Transverse colon (tissue), 4 donors: ENCODE data around the gene PPFIA1. TPM values are rescaled to one million over a fixed set of nuclear protein-coding genes. Genes with fewer than 3 reads are reported as not detected.

Experiments used
- DNase-seq: peaks from one replicate; pipeline ENCODE4 v3.0.0-alpha.2; 2019
- H3K27ac ChIP-seq, 4 donors: fragments of 200-600 bp; sonication (generic); 2 replicates each; pipeline ENCODE4 v1.5.1; 2016 to 2018; ENCODE audit warnings: inconsistent platforms in 4 of 4
- H3K27me3 ChIP-seq: fragments of 200-600 bp; sonication (generic); 2 replicates; pipeline ENCODE4 v1.5.1; 2017; ENCODE audit warnings: inconsistent platforms
- H3K36me3 ChIP-seq, 4 donors: fragments of 200-600 bp; sonication (generic); 2 replicates each; pipeline ENCODE4 v1.5.1; 2017 to 2019; ENCODE audit warnings: inconsistent platforms in 4 of 4
- H3K4me1 ChIP-seq, 4 donors: fragments of 200-600 bp; sonication (generic); 2 replicates each; pipeline ENCODE4 v1.5.1; 2017 to 2020; ENCODE audit warnings: inconsistent platforms in 4 of 4
- H3K4me3 ChIP-seq, 4 donors: fragments of 200-600 bp; sonication (generic); 1 replicate in 1 of 4; 2 replicates in 3 of 4; pipeline versions ENCODE4 v1.5.1 to v1.6.1; 2017 to 2019; ENCODE audit warnings: inconsistent platforms in 4 of 4
- H3K9me3 ChIP-seq, 2 donors: fragments of 200-600 bp; sonication (generic); 2 replicates each; pipeline ENCODE4 v1.5.1; 2017 to 2019; ENCODE audit warnings: inconsistent platforms in 2 of 2
- EP300 ChIP-seq: sonication (generic); formaldehyde crosslinking; IDR thresholded peaks from one replicate; pipeline ENCODE4 v1.6.1; 2017; ENCODE audit warnings: antibody characterized with exemption, low read depth
- POLR2A ChIP-seq: fragments of 450-650 bp; IDR thresholded peaks from one replicate; pipeline ENCODE4 v1.6.1; 2016; ENCODE audit warnings: antibody characterized with exemption, mild to moderate bottlenecking, moderate library complexity
- POLR2AphosphoS5 ChIP-seq, 3 donors: sonication (generic); formaldehyde crosslinking; IDR thresholded peaks; one replicate each; pipeline ENCODE4 v1.6.1; 2016; ENCODE audit warnings: antibody characterized with exemption in 3 of 3
- WGBS, 2 donors: methylation state at CpG; one replicate each; pipeline ENCODE4 v1.1.5; 2018; ENCODE audit warnings: low coverage in 1 of 2; 5-methylcytosine and 5-hydroxymethylcytosine counted together
- in situ Hi-C, 4 donors: fragments of 200-750 bp; cut with MboI; loops; one replicate each; pipeline versions ENCODE4 v1.15.0 to v1.15.1; 2017; ENCODE audit warnings: low sequenced_read_pairs in 3 of 4, low pct_ligation_motif_present in 1 of 4, low pct_unique_long_range_greater_than_20kb in 1 of 4
- intact Hi-C: fragments of 100-400 bp; cut with DNase I; formaldehyde crosslinking; loops from one replicate; pipeline ENCODE4 v1.15.1; 2023; ENCODE audit warnings: low total_unique reads
- total RNA-seq, 4 donors: library from RNA; depleted of rRNA; stranded (reverse); fragments of >200 nt; gene quantifications; one replicate each; pipeline ENCODE4 v1.1.0, GENCODE V29; 2016
- TF ChIP-seq, protein P1 (sequence below), 5 experiments: fragments of 200-600 bp in 3 of 5; fragments of 450-650 bp in 2 of 5; sonication (generic) in 3 of 5; IDR thresholded peaks; 1 replicate in 2 of 5; 2 replicates in 3 of 5; pipeline ENCODE4 v1.5.1; 2016 to 2017; ENCODE audit warnings: antibody characterized with exemption in 5 of 5, inconsistent platforms in 3 of 5, mild to moderate bottlenecking in 2 of 5, moderate library complexity in 1 of 5

Gene PPFIA1
- total RNA-seq, 4 donors from 2014 or later = 42.6 to 143 (median 72.8) TPM

DNA sequence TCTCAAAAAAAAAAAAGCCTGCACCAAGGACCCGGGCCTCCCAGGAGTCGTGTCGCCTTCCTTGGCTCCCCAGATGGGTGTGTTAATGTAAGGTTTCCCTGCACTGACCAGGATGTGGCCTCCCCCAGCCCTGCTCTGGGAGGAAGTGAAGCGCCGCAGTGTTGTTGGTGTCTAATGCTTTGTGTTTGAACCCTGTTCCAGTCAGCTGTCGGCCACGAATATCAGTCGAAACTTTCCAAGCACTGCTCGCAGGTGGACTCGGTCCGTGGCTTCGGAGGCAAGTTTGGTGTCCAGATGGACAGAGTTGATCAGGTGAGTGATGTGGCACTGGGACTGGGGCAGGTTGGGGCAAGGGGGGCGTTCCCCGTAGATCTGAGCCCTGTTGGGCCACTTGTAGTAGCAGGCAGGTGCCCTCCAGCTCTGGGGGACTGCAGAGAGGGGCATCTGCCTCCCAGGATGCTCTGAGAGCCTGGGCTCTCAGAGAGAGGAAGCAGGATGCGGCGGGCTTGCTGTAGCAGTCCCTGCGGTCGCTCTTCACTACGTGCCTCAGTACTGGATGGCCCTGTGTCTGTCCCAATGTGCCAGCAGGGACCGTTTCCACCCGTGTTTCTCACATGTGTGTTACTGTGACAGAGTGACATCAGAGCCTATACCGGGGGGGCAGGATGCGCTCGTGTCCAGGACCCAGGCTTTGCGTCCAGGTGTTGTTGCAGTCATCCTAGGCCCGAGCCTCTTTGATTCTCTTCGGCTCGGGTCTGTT, 144.0 kb downstream of the PPFIA1 start:
- Histone ChIP-seq H3K36me3 (peaks cover 0 to 70% (median 32%) of the 10 kb centered on the region in 4 donors), H3K27me3 (no peaks in the 10 kb centered on the region), H3K27ac (no peak overlapping the region), H3K4me1 (no peaks in the 10 kb centered on the region), H3K4me3 (no peak overlapping the region), H3K9me3 (no peaks in the 10 kb centered on the region)
- in situ Hi-C loops = no loop called here
- whole genome bisulfite sequencing, 2 donors = 95% methylated on average over 28 of the region's 28 CpGs; no CpG with 5 or more reads in 1 of the 2 donors
- TF ChIP-seq POLR2AphosphoS5 (IDR thresholded peaks at IDR 0.05) = no peak
- TF ChIP-seq POLR2A = no peak
- no peak for TF ChIP-seq EP300
- TF ChIP-seq, protein P1, sequence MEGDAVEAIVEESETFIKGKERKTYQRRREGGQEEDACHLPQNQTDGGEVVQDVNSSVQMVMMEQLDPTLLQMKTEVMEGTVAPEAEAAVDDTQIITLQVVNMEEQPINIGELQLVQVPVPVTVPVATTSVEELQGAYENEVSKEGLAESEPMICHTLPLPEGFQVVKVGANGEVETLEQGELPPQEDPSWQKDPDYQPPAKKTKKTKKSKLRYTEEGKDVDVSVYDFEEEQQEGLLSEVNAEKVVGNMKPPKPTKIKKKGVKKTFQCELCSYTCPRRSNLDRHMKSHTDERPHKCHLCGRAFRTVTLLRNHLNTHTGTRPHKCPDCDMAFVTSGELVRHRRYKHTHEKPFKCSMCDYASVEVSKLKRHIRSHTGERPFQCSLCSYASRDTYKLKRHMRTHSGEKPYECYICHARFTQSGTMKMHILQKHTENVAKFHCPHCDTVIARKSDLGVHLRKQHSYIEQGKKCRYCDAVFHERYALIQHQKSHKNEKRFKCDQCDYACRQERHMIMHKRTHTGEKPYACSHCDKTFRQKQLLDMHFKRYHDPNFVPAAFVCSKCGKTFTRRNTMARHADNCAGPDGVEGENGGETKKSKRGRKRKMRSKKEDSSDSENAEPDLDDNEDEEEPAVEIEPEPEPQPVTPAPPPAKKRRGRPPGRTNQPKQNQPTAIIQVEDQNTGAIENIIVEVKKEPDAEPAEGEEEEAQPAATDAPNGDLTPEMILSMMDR (IDR thresholded peaks at IDR 0.05) = no peak
- DNase-seq = no peak
- intact Hi-C loops = no loop called here

DNA sequence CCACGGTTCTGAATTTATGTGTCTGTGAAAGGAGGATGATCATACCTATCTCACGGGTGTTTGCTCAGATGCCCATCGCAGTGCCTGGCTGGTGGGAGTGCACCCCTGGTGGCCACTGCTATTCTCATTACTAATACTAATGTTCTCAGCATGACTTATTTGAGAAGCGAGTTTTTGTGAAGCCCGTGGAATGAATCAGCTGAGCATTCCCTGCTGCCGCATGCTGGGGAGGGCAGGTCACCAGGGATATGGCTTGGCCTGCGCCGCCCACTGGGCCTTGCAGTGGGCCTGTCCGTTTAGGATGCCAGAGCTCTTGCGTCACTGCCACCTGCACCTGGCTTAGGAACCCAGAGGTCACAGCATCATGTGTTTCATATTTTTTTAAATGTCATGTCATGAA, 144.7 kb downstream of the PPFIA1 start:
- in situ Hi-C loops = no loop called here
- Histone ChIP-seq H3K9me3 (no peaks in the 10 kb centered on the region), H3K36me3 (peaks cover 0 to 70% (median 32%) of the 10 kb centered on the region in 4 donors), H3K4me1 (no peaks in the 10 kb centered on the region), H3K4me3 (no peak overlapping the region), H3K27ac (no peak overlapping the region), H3K27me3 (no peaks in the 10 kb centered on the region)
- TF ChIP-seq POLR2A = no peak
- TF ChIP-seq, protein P1 (IDR thresholded peaks at IDR 0.05) = no peak
- TF ChIP-seq EP300 = no peak
- TF ChIP-seq POLR2AphosphoS5 (IDR thresholded peaks at IDR 0.05) = no peak
- intact Hi-C loops = no loop called here
- DNase-seq = no peak
- WGBS, 2 donors = 77% methylated on average over 10 of the region's 10 CpGs; no CpG with 5 or more reads in 1 of the 2 donors

DNA sequence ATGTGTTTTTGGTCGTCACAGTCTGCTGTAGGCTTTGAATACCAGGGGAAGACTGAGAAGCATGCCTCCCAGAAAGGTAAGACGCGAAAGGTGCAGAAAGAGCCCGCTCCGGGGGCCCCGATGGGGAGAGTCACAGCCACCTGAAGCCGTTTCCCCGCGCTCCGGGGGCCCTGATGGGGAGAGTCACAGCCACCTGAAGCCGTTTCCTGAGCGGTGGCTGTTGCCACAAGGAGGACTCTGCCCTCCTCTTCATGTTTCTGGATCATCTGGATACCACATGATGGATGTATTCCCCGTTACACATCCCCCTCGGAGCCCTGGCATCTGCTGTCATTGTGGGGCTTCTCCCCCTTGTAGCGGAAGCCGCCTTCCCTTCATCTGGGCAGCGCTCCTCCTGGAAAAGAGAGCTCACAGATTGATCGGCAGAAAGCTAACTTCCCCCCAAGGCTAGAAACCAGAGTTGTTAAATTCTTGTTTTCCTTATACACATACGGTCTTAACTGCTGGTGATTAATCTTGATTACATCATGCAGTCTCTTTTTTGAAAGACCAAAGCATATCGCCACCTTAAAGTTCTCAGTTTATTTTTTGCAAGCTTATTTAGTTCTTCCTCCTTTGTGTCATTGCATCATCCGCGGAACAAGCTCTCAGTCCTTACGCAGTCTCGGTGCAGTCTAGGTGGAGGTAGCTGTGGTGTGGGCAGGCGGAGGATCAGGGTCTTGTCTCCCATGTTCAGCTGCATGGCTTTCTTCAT, 145.3 kb downstream of the PPFIA1 start:
- TF ChIP-seq EP300 = no peak
- TF ChIP-seq POLR2AphosphoS5 (IDR thresholded peaks at IDR 0.05) = no peak
- no peak for TF ChIP-seq POLR2A
- TF ChIP-seq, protein P1 (IDR thresholded peaks at IDR 0.05) = no peak
- Histone ChIP-seq H3K4me3 (no peak overlapping the region), H3K4me1 (no peaks in the 10 kb centered on the region), H3K27me3 (no peaks in the 10 kb centered on the region), H3K27ac (no peak overlapping the region), H3K9me3 (no peaks in the 10 kb centered on the region), H3K36me3 (peaks cover 0 to 68% (median 32%) of the 10 kb centered on the region in 4 donors)
- intact Hi-C loops (no loop called here), in situ Hi-C loops (no loop called here)
- no peak for DNase-seq
- 77 to 79% methylated on average over 3 to 25 of the region's 25 CpGs for WGBS, 2 donors

DNA sequence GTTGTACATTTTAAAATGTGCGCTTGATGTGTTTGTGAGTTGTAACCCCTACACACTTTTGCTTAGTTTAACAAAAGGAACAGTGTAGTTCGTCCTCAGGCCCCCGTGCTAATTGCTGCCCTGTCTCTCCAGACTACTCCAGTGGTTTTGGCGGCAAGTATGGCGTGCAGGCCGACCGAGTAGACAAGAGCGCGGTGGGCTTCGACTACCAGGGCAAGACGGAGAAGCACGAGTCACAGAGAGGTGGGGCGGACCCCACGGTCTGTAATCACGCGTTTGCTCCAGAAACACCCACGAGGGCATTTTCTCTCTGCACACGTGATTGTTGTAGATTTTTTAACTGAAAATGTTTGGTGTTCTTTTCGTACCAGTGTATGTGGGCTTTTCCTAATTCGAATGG, 146.4 kb downstream of the PPFIA1 start:
- H3K4me3 ChIP-seq = no peak overlapping the region
- WGBS, 2 donors = 92% methylated on average over 20 of the region's 20 CpGs; no CpG with 5 or more reads in 1 of the 2 donors
- no peaks in the 10 kb centered on the region for H3K4me1 ChIP-seq
- in situ Hi-C loops (no loop called here), intact Hi-C loops (no loop called here)
- peaks cover 0 to 68% (median 29%) of the 10 kb centered on the region in 4 donors for H3K36me3 ChIP-seq
- H3K27me3 ChIP-seq = no peaks in the 10 kb centered on the region
- H3K27ac ChIP-seq = no peak overlapping the region
- no peak for DNase-seq
- no peak for TF ChIP-seq POLR2AphosphoS5 (IDR thresholded peaks at IDR 0.05)
- no peak for TF ChIP-seq EP300
- no peak for TF ChIP-seq POLR2A
- TF ChIP-seq, protein P1 (IDR thresholded peaks at IDR 0.05) = no peak
- H3K9me3 ChIP-seq = no peaks in the 10 kb centered on the region
